Sigmoid colon (tissue), 7 donors: ENCODE measurements around the gene CPE. TPM values are rescaled to one million over a fixed set of nuclear protein-coding genes. Genes with fewer than 3 reads are reported as not detected.
A peak's percentile ranks its signal among the peaks of the same experiment; 100 is the strongest.

ENCODE experiments used
- DNase-seq: peaks from one replicate; pipeline ENCODE4 v3.0.0-alpha.2; 2019
- H3K27ac ChIP-seq, 4 donors: fragments of 200-600 bp; sonication (generic); one replicate each; pipeline ENCODE4 v1.5.1; 2016 to 2019; ENCODE audit warnings: mild to moderate bottlenecking in 1 of 4
- H3K27me3 ChIP-seq, 3 donors: fragments of 200-600 bp; sonication (generic); one replicate each; pipeline ENCODE4 v1.5.1; 2019; ENCODE audit warnings: mild to moderate bottlenecking in 1 of 3
- H3K36me3 ChIP-seq, 4 donors: fragments of 200-600 bp; sonication (generic); one replicate each; pipeline ENCODE4 v1.5.1; 2016 to 2019
- H3K4me1 ChIP-seq, 4 donors: fragments of 200-600 bp; sonication (generic); one replicate each; pipeline ENCODE4 v1.5.1; 2017 to 2019
- H3K4me3 ChIP-seq, 4 donors: fragments of 200-600 bp; sonication (generic); one replicate each; pipeline ENCODE4 v1.5.1; 2017 to 2019; ENCODE audit warnings: mild to moderate bottlenecking in 2 of 4, moderate library complexity in 1 of 4
- H3K9me3 ChIP-seq, 4 donors: fragments of 200-600 bp in 3 of 4; sonication (generic) in 3 of 4; one replicate each; pipeline versions ENCODE4 v1.5.1 to v1.6.1; 2013 to 2019
- CTCF ChIP-seq, 4 experiments: fragments of 450-650 bp in 3 of 4; fragments of 200-600 bp in 1 of 4; IDR thresholded peaks; one replicate each; pipeline ENCODE4 v1.5.1; 2016 to 2019; ENCODE audit warnings: antibody characterized with exemption in 4 of 4, mild to moderate bottlenecking in 3 of 4, moderate library complexity in 2 of 4
- EP300 ChIP-seq, 4 donors: sonication (generic); formaldehyde crosslinking; IDR thresholded peaks; one replicate each; pipeline ENCODE4 v1.6.1; 2017; ENCODE audit warnings: antibody characterized with exemption in 4 of 4
- POLR2A ChIP-seq, 2 donors: fragments of 450-650 bp; IDR thresholded peaks; one replicate each; pipeline ENCODE4 v1.6.1; 2016; ENCODE audit warnings: antibody characterized with exemption in 2 of 2, mild to moderate bottlenecking in 2 of 2, moderate library complexity in 2 of 2
- POLR2AphosphoS5 ChIP-seq, 4 donors: sonication (generic); formaldehyde crosslinking; IDR thresholded peaks; one replicate each; pipeline ENCODE4 v1.6.1; 2017; ENCODE audit warnings: antibody characterized with exemption in 4 of 4
- WGBS, 2 donors: extraction: QIAGEN DNeasy Blood & Tissue Kit; methylation state at CpG; one replicate each; pipeline ENCODE4 v1.1.7; 2013; 5-methylcytosine and 5-hydroxymethylcytosine counted together
- intact Hi-C: fragments of 100-400 bp; cut with DNase I; formaldehyde crosslinking; loops from one replicate; pipeline ENCODE4 v1.15.1; 2023
- polyA plus RNA-seq, 3 donors: library from polyadenylated mRNA; stranded (reverse); fragments of 200-250 nt; gene quantifications; one replicate each; pipeline ENCODE4 v1.2.3, GENCODE V29; 2013
- total RNA-seq, 4 donors: library from RNA; depleted of rRNA; stranded (reverse); fragments of >200 nt; gene quantifications; one replicate each; pipeline ENCODE4 v1.1.0, GENCODE V29; 2016
- donor health status: healthy with polysubstance abuse.
- donor health status: Bipolar disorder and iron deficiency.
- donor health status: healthy.

CPE gene
- total and polyA plus RNA-seq, 7 donors: 5.4 to 64.5 (median 31.8) TPM

GRCh38 chr4:165384598-165384997, 5.8 kb downstream of the CPE start:
- 89 to 94% methylated on average over 1 of the region's 1 CpG for WGBS, 2 donors
- Histone ChIP-seq H3K27ac (peak overlapping the region in 1 of 4 donors; percentile 36), H3K9me3 (no peaks in the 10 kb centered on the region), H3K4me1 (peaks cover 0 to 3% (median 0%) of the 10 kb centered on the region in 4 donors), H3K4me3 (no peak overlapping the region), H3K27me3 (no peaks in the 10 kb centered on the region), H3K36me3 (no peaks in the 10 kb centered on the region)
- intact Hi-C loops: no loop called here
- DNase-seq: no peak
- TF ChIP-seq CTCF (IDR thresholded peaks at IDR 0.05): no peak
- TF ChIP-seq EP300 (IDR thresholded peaks at IDR 0.05): no peak
- TF ChIP-seq POLR2AphosphoS5 (IDR thresholded peaks at IDR 0.05): no peak
- TF ChIP-seq POLR2A (IDR thresholded peaks at IDR 0.05): no peak

GRCh38 chr4:165385126-165385525, 6.3 kb downstream of the CPE start:
- Histone ChIP-seq H3K36me3 (no peaks in the 10 kb centered on the region), H3K9me3 (no peaks in the 10 kb centered on the region), H3K27ac (no peak overlapping the region), H3K4me1 (no peaks in the 10 kb centered on the region), H3K27me3 (no peaks in the 10 kb centered on the region), H3K4me3 (no peak overlapping the region)
- TF ChIP-seq EP300 (IDR thresholded peaks at IDR 0.05) (no peak), POLR2AphosphoS5 (IDR thresholded peaks at IDR 0.05) (no peak), CTCF (IDR thresholded peaks at IDR 0.05) (no peak), POLR2A (IDR thresholded peaks at IDR 0.05) (no peak)
- WGBS, 2 donors: 91 to 95% methylated on average over 4 of the region's 4 CpGs
- intact Hi-C loops: no loop called here
- DNase-seq: no peak

- Histone ChIP-seq H3K4me1 (no peaks in the 10 kb centered on the region), H3K27ac (no peak overlapping the region), H3K4me3 (no peak overlapping the region), H3K36me3 (no peaks in the 10 kb centered on the region), H3K9me3 (no peaks in the 10 kb centered on the region), H3K27me3 (no peaks in the 10 kb centered on the region)
- no peak for DNase-seq
- TF ChIP-seq CTCF (IDR thresholded peaks at IDR 0.05): no peak
- TF ChIP-seq EP300 (IDR thresholded peaks at IDR 0.05): no peak
- no peak for TF ChIP-seq POLR2AphosphoS5 (IDR thresholded peaks at IDR 0.05)
- TF ChIP-seq POLR2A (IDR thresholded peaks at IDR 0.05): no peak
- 93 to 97% methylated on average over 1 of the region's 1 CpG for WGBS, 2 donors
- intact Hi-C loops: no loop called here
These were observed 7.5 kb downstream of the CPE start for GRCh38 chr4:165386328-165386727.

- intact Hi-C loops: no loop called here
- no peak for DNase-seq
- TF ChIP-seq CTCF (IDR thresholded peaks at IDR 0.05) (no peak), POLR2AphosphoS5 (IDR thresholded peaks at IDR 0.05) (no peak), EP300 (IDR thresholded peaks at IDR 0.05) (no peak), POLR2A (IDR thresholded peaks at IDR 0.05) (no peak)
- Histone ChIP-seq H3K4me1 (no peaks in the 10 kb centered on the region), H3K4me3 (no peak overlapping the region), H3K36me3 (no peaks in the 10 kb centered on the region), H3K27ac (no peak overlapping the region), H3K9me3 (no peaks in the 10 kb centered on the region), H3K27me3 (no peaks in the 10 kb centered on the region)
These were observed 9.9 kb downstream of the CPE start for GRCh38 chr4:165388756-165389155.

- no peaks in the 10 kb centered on the region for H3K4me1 ChIP-seq
- no peak for DNase-seq
- H3K27ac ChIP-seq: no peak overlapping the region
- no peaks in the 10 kb centered on the region for H3K9me3 ChIP-seq
- intact Hi-C loops: no loop called here
- no peak overlapping the region for H3K4me3 ChIP-seq
- no peaks in the 10 kb centered on the region for H3K36me3 ChIP-seq
- H3K27me3 ChIP-seq: no peaks in the 10 kb centered on the region
- TF ChIP-seq CTCF (IDR thresholded peaks at IDR 0.05) (no peak), POLR2AphosphoS5 (IDR thresholded peaks at IDR 0.05) (no peak), EP300 (IDR thresholded peaks at IDR 0.05) (no peak), POLR2A (IDR thresholded peaks at IDR 0.05) (no peak)
These were observed 14.2 kb downstream of the CPE start for GRCh38 chr4:165393051-165393450.
